ENCODE results near the gene RASGEF1B.

GRCh38 chr4:81447566-81448229, 24.0 kb downstream of the RASGEF1B start:
- TF ChIP-seq CTCF (IDR thresholded peaks at IDR 0.05; ENCODE audit: poor library complexity), result no peak
- TF ChIP-seq EZH2 (IDR thresholded peaks at IDR 0.05; ENCODE audit: borderline replicate concordance), result no peak
